ENCODE results near the gene SGTA.

SGTA gene, protein sequence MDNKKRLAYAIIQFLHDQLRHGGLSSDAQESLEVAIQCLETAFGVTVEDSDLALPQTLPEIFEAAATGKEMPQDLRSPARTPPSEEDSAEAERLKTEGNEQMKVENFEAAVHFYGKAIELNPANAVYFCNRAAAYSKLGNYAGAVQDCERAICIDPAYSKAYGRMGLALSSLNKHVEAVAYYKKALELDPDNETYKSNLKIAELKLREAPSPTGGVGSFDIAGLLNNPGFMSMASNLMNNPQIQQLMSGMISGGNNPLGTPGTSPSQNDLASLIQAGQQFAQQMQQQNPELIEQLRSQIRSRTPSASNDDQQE

GRCh38 chr19:2782936-2783780 lies at the start of gene SGTA:
SGTA (minus strand) TSS chr19:2783273; CDS start chr19:2769068, 14,205 bp downstream.
- DNase-seq, result peak; percentile 99

- no peak for DNase-seq
These were observed 44.9 kb upstream of the SGTA start for GRCh38 chr19:2827840-2828489.

GRCh38 chr19:2827022-2827421 lies 43.9 kb upstream of the SGTA start:
- DNase-seq, result no peak

DNA sequence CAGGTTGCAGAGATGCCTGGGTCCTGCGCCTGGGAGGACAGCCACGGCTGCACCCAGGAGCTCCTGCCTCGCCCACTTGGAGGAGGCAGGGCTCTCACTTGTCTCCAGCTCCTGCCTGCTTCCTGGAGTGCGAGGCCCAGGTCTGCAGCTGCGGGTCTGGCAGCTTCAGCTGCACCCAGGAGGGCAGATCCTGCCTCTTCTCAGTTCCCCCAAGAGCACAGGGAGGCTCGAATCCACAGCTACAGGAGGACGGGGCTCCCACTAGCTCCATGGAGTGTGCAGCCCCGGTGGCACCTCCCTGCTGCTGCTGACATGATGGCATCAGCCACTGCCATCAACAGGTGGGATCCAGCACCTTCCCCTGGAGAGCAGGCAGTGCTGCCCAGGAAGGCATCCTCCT lies 41.1 kb upstream of the SGTA start:
- DNase-seq, result no peak

GRCh38 chr19:2823646-2824045 lies 40.6 kb upstream of the SGTA start:
- DNase-seq, result no peak

- DNase-seq, result no peak
These were observed 39.8 kb upstream of the SGTA start for GRCh38 chr19:2822846-2823245.

- no peak for DNase-seq
These were observed 37.1 kb upstream of the SGTA start for GRCh38 chr19:2820112-2820702.

DNA sequence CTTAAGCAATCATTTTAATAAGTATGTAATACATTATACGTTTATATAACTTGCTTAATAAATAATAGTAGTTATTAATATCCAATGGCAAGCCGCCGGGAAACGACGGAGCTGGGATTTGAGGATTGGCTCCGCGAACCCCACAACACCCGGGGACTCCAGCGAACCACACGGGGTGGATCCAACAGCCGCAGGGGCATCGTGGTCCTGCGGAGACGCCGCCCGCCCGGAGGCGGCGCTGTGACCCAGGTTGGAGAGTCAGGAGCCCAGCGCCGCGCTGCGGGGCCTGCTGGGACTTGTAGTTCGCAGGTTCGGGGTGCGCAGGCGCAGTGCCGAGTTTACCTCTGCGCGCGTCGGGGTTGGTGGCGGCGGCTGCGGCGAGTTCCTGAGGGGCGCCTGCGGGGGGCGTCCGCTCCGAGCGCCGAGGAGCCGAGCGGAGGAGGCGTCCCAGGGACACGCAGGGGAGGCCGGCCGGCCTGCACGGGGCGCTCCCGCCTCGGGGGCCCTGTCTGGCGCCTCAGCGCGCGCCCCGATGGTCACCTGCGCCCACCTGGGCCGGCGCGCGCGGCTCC lies 36.6 kb upstream of the SGTA start, which contains the start of gene ZNF554:
Gene ZNF554, plus strand, starts transcription at position 329 of the 572 bp plus-strand sequence. Its CDS starts 204 bp downstream, at position 533.
- DNase-seq, result peak; percentile 93

- DNase-seq, result peak; percentile 7
These were observed 34.3 kb upstream of the SGTA start for GRCh38 chr19:2817237-2817829.

- DNase-seq, result no peak
These were observed 33.6 kb upstream of the SGTA start for GRCh38 chr19:2816641-2817040.

GRCh38 chr19:2815923-2816322 lies 32.9 kb upstream of the SGTA start:
- DNase-seq, result no peak

DNA sequence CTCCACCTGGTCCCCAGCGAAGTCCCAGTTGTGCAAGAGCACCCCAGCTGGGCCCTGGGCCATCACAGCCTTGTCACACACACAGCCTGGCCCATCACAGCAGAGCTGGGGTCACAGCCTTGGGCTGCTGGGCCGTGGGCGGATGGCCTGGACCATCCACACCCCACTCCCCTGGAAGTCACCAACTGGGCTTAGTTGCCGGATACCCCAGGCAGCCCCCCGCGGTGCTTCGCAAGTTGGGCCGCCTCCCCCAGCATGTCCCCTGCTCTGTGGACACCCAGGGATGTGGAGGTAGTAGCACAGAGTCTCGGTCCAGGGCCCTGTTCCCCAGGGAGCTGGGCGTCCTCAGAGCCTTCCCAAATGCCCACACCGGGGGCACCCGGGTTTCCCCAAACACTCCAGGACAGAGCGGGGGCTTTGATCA lies 32.1 kb upstream of the SGTA start:
- no peak for DNase-seq

DNA sequence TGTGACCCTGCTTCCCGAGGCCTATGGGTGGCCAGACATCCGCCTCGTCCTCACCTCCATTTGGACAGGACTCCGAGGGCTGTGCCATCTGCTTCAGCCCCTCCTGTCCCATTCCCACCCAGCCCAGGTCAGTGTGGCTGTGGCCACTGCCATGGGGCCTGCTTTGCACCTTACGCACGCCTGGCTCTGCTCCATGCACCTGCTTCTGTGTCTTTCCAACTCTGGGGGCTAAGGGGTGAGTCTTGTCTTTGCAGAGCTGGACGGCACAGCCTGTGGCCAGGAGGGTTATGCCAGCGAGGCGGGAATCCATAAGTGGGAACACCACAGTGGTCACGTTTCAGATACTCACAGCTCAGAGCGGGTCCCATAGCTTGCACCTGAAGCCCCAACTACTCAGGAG lies 31.4 kb upstream of the SGTA start:
- DNase-seq, result no peak

GRCh38 chr19:2813235-2814160 lies 30.4 kb upstream of the SGTA start:
- DNase-seq, result no peak

- DNase-seq, result no peak
These were observed 29.6 kb upstream of the SGTA start for GRCh38 chr19:2812414-2813234.

GRCh38 chr19:2811735-2812413 lies 28.8 kb upstream of the SGTA start:
- DNase-seq, result no peak

DNA sequence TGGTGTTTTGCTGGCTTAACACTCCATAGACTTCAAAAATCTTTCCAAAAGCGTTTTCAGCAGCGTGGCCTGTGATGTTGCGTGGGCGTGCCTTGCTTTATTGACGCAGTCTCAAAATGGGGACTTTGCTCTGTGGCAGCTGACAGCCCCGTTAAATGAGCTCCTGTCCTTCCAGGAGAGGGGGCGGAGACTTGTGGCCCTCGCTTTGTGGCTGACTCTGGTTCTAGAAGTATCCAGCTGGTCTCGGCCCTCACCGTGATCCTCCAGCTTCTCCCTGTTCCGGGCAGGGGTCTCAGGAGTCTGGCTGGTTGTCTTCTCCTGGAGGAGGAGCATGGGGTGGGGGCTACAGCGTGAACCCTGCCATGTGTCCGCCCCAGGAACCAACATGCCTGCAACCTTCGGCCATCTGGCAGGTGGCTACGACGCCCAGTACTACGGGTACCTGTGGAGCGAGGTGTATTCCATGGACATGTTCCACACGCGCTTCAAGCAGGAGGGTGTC lies 28.2 kb upstream of the SGTA start:
- no peak for DNase-seq

GRCh38 chr19:2810141-2811091 lies 27.3 kb upstream of the SGTA start:
- DNase-seq, result no peak

Measured in fibroblast of skin of right biceps (primary cell).